GM19463 (cell line): Measurements from ENCODE around the gene MEOX1.
"Not testable (repeated sequence)": the region's sequence is repeated elsewhere in the genome, so short reads cannot be mapped to it uniquely, and the experiment has no call there.

ENCODE experiments used
- ATAC-seq: cut with Tn5 transposase; IDR thresholded peaks from one replicate; pipeline ENCODE4 v1.9.1; 2021; ENCODE audit warnings: mild to moderate bottlenecking, moderate library complexity; ENCODE audit not compliant: unreplicated experiment

Gene MEOX1

DNA sequence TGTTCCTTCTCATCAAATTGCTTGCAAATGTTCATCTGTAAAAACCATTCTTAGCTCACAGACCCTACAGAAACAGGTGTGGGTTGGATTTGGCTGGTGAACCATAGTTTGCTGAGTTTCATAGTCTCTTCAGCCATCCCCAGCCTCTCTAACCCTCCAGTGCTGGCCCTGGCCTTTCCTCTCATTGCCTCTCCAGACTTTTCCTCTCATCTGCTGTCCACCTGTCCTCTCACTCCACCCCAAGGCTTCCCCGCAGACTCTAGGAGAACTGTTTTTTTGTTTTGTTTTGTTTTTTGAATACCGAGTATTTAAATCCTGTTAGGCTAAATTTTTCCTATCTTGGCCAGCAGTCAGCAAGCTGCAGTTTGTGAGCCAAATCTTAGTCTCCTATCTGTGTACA, 41.1 kb downstream of the MEOX1 start:
- no peak for ATAC-seq

DNA sequence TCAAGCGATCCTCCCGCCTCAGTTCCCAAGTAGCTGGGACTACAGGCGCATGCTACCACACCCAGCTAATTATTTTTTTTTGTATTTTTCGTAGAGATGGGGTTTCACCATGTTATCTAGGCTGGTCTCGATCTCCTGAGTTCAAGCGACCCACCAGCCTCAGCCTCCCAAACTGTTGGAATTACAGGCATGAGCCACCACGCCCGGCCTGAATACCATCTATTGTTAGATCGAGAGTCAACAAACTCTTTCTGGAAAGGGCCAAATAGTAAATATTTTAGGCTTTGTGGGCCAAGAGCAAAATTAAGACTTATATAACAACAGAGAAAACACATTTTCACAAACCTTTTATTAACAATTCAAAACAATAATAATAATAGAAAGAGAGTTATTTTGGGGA, 41.6 kb downstream of the MEOX1 start:
- no peak for ATAC-seq

DNA sequence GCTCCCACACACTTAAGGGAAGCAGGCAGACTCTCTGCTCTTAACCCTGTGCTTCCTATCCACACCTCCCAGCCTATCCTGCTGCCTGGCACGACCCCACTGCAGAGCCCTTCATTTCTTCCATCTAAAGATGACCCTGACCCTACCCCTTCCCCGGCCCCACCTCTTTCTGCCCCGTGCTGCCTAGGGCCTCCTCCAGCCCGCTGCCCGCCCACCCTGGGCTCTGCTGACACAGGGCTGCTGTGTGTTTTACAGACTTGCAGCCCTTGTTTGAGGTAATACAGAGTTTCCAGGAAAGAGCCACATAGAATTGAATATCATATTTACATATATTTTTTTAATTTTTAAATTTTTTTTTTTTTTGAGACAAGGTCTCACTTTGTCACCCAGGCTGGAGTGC, 42.0 kb downstream of the MEOX1 start:
- no peak for ATAC-seq

DNA sequence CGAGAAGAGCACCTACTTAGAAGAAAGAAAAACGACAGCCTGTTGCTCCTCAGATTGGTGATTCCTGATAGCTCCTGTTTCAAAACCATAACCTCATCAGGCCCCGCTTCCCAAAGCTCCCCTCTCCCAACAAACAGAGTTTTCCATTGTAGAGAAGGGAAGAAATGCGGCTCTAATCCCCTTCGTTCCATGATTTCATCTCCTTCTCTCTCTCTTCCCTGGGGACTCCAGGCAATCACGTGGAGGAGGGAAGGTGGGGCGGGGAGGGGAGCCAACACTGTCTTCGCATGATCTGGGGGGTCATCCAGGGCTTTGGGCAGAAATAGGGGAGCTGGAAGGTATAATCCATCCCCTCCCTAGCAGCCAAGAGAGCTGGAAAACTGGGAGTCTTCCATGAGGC, 43.4 kb downstream of the MEOX1 start:
- ATAC-seq, result no peak

DNA sequence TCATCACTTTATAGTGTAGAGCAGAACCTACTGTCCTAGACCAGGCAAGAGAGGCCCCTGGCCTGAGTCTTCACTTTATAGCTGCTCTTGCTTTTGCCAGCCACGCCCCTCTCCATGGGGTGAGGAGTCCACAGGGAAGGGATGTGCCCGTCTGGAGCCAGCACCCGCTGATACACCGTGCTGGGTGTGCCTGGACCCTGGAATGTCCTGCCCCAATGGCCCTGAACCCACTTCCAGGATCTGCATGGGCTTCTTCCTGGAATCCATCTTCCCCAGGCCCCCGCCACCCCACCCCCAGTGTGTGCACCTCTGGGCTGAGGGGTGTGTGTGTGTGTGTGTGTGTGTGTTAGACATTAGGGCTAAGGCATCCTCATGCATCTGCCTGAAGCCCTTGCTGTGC, 44.9 kb downstream of the MEOX1 start:
- ATAC-seq, result no peak

DNA sequence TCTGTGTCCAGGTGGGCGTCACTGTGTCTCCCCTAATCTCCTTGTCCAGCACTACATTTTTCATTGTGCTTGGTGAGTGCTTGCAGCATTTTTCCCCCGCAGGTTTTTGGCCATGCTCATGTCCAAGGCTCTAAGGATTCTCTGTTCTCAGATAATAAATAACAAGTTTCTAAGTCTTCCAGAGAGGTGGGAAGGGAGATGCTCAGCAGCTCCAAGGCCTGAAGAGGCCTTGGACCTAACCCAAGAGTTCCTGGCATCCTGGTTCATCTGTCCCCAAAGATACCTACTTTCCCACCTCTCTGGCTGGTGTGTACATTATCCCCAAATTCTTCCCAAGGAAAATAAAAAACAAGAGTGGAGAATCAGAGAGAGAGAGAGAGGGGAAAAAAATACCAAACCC, 45.3 kb downstream of the MEOX1 start:
- ATAC-seq, result no peak

DNA sequence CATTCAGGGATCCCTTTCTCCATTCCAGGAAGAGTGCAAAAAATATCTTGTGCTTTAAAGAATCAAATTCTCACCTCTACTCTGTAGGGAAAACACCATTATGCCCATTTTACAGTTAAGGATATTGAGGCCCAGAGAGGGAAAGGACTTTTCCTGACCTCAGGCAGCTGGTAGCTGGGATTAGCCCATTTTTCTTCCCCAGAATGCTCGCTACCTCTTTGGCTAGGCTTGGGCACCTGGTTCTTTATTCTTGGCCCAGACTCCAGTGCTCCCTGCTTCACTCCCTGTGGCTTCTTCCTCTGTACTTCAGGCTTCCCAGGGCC, 45.7 kb downstream of the MEOX1 start:
- ATAC-seq, result no peak

DNA sequence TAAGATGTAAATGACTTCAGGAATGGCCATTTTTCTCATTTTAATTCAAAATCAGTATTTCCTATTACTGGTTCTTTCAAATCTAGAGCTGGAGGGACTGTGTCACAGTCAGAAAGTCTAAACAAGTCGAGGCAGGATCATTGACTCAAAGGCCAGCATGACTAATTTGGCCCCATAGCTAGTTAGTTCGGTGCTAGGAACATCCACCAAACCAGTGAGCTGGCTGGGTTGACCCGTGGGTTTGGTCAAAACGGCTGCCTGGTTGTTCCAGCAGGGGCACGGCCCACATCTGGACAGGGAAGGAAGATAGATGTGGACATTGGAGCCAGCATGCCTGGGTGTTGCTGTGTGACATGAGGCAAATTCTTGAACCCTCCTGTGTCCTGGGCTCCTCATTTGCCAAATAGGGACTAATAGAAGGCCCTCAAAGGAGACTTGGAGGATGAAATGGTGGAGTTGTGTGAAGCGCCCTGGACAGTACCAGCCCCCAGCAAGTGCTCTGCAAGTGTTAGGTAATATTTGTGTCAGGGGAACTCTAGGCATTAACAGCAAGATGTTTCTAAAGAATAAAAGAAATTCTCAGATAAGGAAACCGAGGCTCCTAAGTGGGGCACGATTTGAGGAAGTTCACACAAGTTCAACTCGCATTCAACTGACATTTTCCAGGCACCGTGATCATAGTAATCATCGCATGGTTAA, 46.2 kb downstream of the MEOX1 start:
- ATAC-seq, result no peak

DNA sequence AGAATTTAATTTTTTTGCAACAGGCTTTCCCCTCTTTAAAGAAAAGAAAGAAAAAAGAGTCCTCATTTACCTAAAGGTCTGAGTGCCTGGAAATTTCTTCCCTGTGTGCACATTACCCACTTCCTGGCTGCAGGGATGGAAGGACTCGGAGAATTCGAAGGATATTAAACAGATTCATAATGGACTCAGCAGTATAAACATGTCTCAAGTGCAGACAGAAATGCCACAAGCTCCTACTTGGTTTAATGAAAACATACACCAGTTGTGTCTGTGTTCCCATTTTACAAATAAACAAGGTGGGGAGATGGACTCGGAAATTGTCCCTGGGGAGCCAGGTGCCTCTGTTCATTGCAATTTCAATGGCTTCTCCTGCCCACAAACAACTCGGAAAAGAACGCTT, 47.2 kb downstream of the MEOX1 start:
- no peak for ATAC-seq

DNA sequence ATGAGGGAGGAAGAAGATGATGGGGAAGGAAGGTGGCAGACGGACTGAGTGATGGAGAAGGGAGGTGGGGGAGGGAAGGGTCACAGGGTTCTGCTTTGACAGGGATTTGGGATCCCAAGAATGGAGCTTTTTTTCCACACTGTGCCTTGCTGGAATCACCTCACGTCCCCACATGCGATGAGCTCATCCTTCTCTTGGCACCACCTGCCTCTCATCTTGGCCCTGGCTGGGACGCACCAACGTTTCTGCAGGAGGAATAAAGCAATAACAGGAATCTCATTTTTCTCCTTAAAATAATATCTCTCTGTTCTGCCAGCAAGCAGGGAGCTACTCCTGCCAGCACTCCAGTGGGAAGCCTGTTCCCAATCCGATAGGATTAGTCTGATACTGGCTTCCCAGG, 47.8 kb downstream of the MEOX1 start:
- ATAC-seq, result no peak

DNA sequence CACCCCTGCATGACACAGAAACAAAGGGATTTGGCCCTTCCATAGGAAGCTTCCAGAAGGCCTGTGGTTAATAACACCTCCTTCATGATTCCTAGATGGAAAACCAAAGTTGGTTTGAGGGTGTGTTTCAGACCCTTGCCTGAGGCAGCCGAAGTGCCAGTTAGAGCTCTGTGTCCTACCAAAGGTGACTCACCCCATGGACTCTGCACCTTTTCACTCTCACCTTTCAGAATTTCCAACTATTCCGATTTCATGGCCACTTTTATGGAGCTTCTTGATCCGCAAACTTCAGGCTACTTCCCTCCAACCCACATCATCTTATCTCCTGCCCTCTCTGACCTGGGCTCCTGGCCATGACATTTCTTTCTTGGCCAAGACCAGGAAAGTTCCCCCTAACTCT, 49.2 kb downstream of the MEOX1 start:
- no peak for ATAC-seq

DNA sequence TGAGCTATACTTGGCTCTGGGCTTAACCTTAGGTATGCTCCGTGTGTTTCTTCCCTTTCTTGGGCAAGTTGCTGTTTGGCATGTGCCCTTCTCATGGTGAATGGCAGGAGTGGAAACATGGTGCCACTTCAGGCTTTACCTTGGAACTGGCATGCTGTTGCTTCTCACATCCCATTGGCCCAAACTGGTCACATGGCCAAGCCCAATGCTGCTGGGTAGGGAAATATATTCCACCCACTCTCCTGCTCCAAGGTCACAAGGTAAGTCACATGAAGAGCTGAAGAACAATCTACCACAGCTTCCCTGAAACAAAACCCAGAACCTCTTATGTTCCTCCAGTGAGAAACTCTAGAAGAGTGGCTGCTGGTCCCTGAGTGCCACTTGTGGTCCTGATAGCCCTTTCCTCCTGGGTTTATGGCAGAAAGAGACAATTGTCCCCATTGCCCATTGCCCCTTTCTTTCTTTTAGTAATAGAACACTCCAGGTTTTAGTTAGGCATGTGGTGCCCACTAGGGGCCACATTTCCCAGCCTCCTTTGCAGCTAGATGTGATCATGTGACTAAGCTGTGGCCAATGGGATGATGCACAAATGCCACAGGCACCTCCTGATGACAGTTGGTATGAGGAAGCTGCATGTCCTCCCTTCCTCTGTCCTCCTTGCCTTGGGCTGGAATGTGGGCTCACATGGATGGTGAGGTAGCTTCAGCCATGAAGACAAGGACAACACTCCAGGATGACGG, 50.3 kb downstream of the MEOX1 start:
- ATAC-seq, result no peak

DNA sequence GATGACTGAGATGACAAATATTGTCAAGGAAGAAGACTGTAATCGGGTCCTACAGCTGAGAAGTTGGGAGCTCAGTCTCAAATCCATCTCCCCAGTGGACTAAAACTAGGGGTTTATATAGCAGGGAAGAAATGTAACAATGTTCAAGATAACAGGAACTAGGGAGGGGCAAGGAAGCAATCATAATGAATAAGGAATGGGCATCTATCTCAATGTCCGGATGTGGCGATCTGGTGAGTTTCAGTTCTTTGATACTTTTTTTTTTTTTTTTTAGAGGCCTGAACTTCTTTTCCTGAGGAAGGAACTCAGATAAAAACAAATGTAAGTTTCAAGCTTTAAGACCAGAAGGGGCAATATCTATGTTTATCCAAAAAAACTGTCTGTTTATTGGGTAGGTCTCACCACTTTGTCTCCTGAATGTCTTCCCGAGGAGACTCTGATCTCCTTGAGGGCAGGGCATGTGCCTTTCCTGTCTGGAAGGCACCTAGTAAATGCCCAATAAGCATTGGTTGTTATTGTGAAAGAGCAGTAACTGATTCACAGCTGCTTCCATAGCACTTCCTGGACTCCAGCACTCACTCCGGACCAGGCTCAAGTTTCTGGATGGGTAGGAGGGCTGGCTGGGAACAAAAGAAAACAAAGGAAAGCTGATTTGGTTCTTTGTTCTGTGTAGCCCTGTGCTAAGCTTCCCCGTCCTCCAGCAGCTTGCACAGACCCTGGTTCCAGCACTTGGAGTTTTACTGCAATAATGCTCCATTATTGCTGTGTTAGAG, 51.9 kb downstream of the MEOX1 start:
- no peak for ATAC-seq

DNA sequence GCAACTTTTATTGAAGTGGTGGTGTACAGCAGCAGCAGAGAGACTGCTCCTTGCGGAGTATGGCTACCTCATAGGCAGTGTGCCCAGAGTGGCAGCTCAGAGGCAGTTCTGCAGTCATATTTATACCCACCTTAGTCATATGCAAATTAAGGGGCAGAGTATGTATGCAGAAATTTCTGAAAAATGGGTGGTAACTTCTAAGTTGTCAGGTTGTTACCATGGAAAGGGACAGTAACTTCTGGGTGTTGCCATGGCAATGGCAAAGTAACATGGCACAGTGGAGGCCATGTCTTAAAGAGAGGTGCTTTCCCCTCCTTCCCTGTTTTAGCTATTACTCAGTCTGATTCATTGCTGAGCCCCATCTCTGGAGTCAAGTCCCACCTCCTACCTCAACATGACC, 53.4 kb downstream of the MEOX1 start:
- ATAC-seq, result no peak

DNA sequence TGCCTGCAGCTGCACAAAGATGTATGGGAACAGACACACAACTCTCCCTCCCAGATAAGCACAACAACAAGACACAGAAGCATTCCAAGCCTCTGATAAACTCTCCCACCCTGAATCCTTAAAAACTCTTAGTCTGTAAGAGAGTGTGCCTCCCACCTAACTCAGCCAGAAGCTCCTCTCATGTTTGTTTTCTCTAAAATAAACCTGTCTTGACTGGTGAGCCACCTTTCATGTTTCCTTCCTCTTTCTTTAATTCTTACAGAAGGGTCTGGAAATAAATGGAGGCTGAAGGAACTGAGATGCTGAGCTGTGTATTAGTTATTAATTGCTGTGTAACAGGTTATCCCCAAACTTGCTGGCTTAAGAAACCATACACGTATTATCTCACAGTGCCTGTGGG, 57.2 kb downstream of the MEOX1 start:
- ATAC-seq, result no peak

DNA sequence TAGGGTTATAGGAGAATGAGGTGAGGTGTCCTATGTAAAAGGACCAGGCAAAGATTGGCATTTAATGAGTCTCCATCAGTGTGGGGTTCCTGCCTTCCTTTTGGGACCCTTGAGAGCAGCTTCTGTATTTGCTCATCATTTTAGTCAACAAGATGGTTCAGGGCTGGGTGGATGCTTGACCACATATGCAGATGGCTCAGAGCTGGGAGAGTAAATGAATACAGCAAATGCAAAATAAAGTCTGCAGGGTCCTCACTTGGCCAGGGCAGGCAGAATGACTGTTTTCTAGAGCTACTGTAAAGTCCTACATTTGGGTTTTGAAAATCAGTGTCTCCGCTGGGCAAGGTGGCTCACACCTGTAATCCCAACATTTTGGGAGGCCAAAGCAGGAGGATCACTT, 58.4 kb downstream of the MEOX1 start:
- no peak for ATAC-seq

DNA sequence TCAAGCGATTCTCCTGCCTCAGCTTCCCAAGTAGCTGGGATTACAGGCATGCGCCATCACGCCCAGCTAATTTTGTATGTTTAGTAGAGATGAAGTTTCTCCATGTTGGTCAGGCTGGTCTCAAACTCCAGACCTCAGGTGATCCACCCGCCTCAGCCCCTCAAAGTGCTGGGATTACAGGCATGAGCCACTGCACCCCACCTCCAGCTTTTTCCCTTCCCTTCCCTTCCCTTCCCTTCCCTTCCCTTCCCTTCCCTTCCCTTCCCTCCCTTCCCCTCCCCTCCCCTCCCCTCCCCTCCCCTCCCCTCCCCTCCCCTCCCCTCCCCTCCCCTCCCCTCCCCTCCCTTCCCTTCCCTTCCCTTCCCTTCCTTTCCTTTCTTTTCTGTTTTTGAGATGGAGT, 59.2 kb downstream of the MEOX1 start:
- ATAC-seq, result not testable (repeated sequence)

DNA sequence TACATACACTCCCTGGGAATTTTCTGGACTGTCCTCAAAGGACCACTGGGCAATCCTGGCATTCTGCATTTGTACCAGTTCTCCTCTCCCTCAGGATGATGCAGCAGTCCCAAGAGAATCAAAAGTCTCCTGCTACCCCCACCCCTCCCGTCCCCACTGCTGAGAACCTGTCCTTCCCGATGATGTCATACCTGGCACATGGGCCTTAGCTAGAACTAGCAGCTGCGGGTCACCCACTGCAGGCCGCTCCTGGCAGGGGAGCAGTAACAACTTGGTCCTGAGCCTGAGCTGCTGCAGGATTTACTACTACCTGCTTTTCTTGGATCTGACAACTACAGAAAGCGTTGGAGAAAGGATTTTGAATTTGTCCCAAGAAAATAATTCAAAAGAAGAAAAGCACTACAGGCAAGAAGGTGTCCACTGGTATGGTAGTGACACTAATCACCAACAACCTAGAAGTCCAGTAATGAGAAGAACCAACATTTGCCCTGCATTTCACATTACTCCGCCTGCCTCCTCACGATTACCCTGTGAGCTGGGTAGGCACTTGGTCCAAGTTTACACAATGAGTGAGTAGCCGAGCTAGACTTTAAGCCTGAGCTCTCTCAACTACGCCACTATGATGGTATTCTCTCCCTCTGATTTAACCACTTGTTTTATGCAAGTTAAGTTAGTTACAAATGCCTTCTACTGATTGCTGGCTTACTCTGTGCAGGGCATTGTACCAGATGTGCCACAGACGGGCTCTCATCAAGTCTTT, 60.3 kb downstream of the MEOX1 start:
- no peak for ATAC-seq

DNA sequence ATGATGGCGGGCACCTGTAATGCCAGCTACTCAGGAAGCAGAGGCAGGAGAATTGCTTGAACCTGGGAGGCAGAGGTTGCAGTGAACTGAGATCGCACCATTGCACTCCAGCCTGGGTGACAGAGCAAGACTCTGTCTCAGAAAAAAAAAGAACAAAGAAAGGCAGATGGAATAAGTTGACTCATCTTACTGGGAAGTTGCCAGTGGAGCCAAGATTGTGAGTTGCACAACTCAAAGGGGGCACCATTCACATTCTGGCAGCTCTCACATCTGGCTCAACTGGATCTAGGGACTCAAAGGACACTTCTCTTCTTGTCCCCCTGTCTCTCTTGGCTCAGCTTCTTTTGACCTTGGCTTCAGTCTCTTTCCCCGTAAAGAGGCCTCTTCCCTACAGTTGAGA, 61.9 kb downstream of the MEOX1 start:
- ATAC-seq, result no peak

DNA sequence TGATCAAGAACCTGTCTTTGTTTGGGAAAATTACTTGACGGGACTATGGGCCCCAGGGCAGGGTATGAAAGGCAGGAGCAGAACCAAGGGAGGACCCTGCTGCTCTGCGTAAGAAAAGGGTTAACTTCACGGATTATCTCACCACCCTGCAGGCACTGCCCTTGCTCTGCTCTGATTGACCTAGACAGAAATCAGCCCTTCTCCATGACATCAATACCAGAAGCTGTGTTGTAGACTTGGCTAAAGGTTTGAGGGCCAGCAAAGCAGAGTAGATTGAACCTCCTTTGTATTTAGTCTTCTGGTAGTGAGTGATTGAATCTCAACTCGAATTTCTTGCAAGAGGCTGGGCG, 62.7 kb downstream of the MEOX1 start:
- no peak for ATAC-seq

DNA sequence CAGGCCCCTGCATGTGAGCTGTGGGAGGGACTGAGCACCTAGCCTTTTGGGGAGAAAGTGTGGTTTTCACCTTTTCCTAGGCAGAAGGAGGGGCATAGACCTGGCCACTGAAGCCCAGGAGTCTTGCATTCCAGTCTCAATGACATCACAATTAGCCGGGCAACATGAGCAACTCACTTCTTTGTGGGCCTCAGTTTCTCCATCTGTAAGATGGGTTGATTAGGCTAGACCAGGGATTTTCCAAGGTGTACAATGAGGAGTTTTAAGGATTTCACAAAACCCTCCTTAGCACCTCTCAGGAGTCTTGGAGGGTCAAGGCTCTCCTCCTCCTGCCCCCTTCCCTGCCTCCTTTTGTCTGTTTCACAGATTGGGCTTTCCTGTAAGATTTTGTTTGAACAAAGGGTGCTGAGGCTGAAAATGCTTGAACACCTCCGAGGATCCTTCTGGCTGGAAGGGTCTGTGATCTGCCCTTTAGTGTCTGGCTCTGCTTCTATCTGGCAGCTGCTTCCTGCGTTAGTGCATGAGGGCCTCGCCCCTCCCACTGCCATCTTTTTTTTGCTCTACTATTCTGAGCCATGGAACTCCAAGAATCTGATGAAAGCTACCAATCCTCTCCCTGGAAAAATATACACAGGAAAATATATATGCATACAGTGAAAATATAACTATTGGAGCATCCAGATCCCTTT, 63.2 kb downstream of the MEOX1 start:
- ATAC-seq, result no peak
